GM12801 (cell line): ENCODE measurements around the gene FRMPD4.

Experiments used
- TF ChIP-seq, protein P1 (sequence below): IDR thresholded peaks from one replicate; pipeline ENCODE4 v1.5.1; 2011; ENCODE audit warnings: control low read depth; ENCODE audit not compliant: insufficient read length; ENCODE audit errors: extremely low read depth

The FRMPD4 gene

DNA sequence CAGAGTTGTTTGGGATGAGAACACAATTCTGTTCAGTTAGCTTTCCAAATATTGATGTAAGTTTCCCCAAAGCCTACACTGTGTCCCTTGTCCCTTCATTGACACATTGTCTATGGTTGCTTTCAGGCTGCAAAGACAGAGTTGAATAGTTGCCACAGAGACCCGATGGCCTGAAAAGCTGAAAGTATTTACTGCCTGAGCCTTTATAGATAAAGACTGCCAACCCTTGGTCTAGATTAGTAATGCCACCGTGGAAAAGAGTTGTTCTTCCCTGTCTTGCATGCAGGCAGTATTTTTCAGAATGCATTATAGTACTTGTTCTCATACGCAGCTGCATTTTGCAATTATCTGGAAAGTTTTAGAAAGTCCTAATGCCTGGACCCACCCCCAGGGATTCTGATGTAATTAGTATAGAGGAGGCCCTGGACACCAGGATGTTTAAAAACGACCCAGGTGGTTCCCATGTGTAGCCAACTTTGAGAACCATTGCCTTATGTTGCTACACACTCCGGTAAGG is 180.8 kb downstream of the FRMPD4 start:
- TF ChIP-seq, protein P1, sequence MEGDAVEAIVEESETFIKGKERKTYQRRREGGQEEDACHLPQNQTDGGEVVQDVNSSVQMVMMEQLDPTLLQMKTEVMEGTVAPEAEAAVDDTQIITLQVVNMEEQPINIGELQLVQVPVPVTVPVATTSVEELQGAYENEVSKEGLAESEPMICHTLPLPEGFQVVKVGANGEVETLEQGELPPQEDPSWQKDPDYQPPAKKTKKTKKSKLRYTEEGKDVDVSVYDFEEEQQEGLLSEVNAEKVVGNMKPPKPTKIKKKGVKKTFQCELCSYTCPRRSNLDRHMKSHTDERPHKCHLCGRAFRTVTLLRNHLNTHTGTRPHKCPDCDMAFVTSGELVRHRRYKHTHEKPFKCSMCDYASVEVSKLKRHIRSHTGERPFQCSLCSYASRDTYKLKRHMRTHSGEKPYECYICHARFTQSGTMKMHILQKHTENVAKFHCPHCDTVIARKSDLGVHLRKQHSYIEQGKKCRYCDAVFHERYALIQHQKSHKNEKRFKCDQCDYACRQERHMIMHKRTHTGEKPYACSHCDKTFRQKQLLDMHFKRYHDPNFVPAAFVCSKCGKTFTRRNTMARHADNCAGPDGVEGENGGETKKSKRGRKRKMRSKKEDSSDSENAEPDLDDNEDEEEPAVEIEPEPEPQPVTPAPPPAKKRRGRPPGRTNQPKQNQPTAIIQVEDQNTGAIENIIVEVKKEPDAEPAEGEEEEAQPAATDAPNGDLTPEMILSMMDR, result no peak

DNA sequence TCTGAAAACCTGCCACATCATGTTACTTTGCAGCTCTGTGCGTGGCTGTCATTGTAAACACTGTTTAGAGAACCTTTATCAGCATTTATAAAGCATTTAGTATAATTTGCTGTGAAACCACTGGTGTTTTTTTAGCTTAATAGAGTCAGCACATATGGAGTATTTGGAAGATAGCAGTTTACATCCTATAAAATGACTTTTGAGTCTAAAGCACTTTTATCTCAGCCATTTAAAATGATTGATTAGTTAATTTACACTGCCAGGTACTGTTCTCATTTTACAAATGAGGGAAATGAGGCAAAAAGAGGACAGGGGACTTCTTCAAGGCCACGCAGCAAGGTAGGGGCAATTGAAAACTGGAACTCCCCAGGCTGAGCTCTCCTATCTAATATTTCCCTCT is 181.7 kb downstream of the FRMPD4 start:
- TF ChIP-seq, protein P1, result no peak

DNA sequence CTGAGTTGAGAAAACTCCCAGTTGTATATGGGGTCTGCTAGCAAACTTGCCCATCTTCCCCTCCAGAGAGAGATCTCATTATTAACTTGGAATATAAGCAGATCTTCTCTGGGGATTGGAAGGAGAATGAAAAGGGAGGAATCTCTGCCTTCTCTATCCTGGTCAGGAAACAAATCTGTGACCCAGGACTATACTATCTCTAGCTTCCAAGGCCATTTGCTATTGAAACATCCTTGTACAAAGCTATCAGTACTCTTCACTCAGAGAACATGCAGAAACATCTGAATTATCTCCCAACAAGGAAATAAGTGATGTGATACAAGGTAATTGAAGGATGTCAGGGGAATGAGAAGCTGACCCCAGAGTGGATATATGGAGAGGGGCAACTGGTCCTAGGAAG is 183.8 kb downstream of the FRMPD4 start:
- TF ChIP-seq, protein P1, result no peak

DNA sequence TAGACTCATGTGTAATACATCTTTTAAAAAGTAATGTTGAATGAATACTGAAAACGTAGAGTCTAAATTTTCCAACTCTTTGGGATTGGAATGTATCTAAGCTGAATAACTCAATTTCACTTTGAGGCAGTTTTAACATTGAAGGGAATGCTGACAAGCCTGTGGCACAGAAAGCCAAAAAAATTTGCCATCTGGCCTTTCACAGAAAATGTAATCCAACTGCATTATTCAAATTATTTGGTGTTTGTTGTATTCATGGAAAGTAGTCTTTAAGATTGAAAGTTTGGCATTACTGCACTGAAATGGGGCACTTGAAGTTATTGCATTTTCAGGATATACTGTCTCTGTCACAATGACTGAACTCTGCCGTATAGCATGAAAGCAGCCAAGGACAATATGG is 186.9 kb downstream of the FRMPD4 start:
- TF ChIP-seq, protein P1, result no peak

DNA sequence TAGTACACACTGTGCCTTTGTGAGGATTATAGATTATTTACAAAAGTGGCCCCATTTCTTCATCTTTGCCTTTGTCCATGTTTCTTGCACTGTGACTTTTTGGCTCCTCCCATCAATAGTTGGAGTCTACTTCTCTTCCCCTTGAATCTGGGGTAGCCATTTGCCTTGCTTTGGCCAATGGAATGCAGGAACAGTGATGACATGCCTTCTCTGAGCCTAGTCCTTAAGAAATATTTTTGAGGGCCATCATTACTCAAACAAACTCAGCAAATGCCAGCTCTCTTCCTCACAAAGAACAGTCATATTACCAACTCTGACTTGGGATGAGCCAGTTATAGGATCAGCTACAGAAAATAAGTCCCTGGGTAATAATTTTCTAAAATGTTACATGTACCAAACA is 189.6 kb downstream of the FRMPD4 start:
- TF ChIP-seq, protein P1, result no peak

DNA sequence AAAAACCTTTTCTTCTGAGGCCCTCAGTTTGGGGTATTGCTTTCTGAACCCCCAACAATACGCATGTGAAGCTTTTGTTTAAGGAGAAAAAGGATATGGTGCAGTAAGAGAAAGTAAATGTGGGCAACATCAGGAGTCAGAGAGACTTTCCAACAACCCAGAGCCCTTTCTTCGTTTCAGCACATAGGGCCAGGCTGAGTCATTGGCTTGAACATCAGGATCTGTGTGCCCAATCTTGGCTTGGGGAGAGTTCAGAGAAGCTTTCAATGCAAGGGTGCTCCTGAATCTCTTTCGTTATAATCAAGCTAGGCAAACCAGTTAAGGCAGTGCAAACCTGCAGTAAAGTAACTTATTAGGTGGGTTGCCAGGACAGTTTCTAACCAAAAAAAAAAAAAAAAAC is 191.2 kb downstream of the FRMPD4 start:
- TF ChIP-seq, protein P1, result no peak

DNA sequence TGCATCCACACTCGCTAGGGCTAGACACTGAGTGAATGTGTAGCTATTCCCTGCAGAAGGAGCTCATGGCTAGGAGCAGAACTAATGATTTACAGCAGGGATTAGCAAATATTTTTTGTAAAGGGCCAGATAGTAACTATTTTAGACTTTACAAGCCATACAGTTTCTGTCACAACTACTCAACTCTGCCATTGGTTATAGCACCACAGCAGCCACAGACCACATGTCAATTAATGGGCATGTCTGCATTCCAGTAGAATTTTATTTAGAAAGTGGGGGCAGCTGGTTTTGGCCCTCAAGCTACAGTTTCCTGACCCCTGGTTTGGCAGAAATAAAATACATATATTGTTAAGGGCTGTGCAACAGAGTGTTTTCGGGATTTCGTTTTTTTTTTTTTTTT is 192.6 kb downstream of the FRMPD4 start:
- TF ChIP-seq, protein P1, result no peak
